GM19043 (cell line): Measurements from ENCODE around the gene GRB14.
"Not testable (repeated sequence)": the region's sequence is repeated elsewhere in the genome, so short reads cannot be mapped to it uniquely, and the experiment has no call there.

Source experiments
- ATAC-seq: cut with Tn5 transposase; IDR thresholded peaks from one replicate; pipeline ENCODE4 v1.9.1; 2021; ENCODE audit warnings: low read depth; ENCODE audit not compliant: unreplicated experiment

GRB14 gene

DNA sequence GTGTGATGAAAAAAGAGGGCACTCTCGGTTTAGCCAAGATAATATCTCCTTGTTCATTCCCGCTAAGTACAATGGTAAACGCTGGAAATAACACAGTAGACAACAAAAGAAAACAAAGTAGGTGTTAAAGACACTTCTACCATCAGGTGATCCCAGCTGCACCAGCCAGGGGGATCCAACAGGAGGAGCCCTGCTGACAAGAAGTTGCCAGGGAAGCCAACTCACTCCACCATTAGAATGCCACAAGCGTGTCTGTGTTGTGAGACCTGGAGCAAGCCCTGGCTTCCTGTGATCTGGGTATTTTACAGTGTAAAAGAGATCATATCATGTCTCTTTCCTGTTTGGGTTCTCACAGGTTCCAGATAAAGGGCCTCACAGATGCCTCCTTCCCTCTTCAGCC, 117.0 kb downstream of the GRB14 start:
- no peak for ATAC-seq

- no peak for ATAC-seq
Observed at GRCh38 chr2:164498836-164499235, 122.4 kb downstream of the GRB14 start.

- ATAC-seq: no peak
Observed at GRCh38 chr2:164496881-164497280, 124.4 kb downstream of the GRB14 start.

- no peak for ATAC-seq
Observed at GRCh38 chr2:164496421-164496820, 124.9 kb downstream of the GRB14 start.

GRCh38 chr2:164495491-164496223, 125.6 kb downstream of the GRB14 start:
- ATAC-seq: no peak

DNA sequence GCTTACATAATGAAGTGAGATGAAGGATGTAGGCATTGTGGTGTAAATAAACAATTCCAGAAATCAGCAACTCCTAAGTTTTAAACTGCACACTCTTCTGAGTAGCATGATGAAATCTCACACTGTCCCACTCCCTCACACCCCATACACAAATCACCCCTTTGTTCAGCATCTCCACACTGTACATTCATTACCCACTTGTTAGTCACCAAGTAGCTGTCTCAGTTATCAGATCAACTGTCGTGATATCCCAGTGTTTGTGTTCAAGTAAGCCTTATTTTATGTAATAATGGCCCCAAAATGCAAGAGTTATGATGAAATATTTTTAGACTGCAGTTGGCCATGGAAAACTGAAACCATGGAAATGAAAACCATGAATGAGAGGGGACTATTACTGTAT, 135.7 kb downstream of the GRB14 start:
- no peak for ATAC-seq

DNA sequence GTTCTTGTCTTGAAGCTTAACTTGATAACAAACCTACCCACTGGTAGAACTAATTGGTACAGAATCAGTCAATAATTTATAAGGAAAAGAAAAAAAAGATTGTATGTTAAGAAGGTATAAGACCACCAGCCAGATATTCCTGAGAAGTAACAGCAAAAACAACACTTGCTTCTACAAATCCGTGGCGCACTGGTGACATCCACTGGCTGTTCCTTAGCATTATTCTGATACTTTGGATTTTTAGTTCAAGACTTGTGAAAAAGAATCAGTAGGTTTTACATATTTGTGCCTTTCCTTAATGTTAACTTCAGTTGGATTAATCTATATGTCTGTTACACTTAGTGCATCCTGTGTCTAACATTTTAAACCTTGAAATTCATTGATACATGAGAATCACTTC, 141.8 kb downstream of the GRB14 start:
- no peak for ATAC-seq

GRCh38 chr2:164478205-164478604, 143.1 kb downstream of the GRB14 start:
- ATAC-seq: no peak

GRCh38 chr2:164474873-164475272, 146.4 kb downstream of the GRB14 start:
- no peak for ATAC-seq

GRCh38 chr2:164473021-164473420, 148.3 kb downstream of the GRB14 start:
- ATAC-seq: no peak

DNA sequence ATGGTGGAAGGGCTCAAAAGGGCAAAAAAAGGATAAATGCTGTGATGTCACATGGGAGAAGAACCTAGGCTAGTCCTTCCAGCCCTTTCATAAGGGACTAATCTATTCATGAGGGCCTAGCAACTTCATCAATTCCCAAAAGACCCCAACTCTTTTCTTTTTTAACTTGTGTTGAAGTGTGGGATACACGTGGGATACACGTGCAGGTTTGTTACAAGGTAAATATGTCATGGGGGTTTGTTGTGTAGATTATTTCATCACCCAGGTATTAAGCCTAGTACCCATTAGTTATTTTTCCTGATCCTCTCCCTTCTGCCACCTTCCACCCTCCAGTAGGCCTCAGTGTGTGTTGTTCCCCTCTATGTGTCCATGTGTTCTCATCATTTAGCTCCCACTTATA, 156.2 kb downstream of the GRB14 start:
- not testable (repeated sequence) for ATAC-seq

DNA sequence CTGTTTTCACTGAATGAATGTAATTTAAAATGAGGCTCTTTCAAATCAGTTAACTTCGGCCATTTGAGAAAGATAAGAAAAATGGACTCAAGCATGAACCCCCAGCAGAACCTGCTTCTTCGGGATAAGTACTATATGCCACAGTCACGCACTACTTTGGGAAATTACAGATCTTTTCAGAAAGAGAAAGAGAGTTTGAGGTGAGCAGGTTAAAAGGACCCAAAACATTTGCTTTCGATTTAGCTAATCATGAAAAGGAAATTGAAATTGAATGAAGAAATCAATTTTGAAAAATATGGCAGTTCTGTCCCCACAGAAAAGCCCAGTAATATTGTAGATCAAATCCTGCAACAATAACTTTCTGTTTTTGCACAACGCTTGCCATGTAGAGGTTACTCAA, 156.9 kb downstream of the GRB14 start:
- no peak for ATAC-seq

DNA sequence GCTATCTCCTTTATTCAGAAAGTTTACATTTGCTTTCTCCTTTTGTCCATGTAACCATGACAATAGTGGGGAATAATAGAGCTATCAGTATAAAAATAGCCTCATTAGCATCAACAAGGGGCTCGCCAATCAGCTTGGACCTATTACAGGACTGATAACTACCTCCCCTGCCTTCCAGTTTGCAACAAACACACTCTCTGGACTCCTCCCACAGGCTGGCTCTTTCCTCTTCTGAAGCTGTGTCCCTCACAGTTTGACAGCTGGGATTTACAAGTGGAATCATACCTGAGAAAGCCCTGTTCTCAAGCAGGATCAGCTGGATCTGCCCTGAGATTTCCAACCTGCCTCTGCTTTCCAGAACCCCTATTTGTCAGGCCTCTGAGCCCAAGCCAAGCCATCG, 162.5 kb downstream of the GRB14 start:
- ATAC-seq: no peak

DNA sequence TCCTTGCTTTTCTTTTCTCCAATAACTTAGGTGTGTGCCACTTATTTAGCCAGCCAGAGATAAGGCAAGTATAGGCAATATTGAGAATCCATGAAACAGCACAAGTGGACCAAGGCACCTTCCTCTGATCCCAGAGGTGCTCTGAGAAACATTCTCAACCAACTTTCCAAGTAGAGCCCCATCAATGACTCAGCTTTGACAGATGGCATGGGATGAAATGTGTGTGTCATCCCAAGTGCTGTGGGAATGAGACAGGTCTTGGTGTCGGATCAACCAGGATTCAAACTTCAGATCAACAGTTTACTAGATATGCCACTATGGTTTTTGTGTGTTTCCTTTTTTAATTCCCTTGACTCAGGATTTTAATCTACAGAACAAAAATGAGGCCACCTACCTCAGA, 164.0 kb downstream of the GRB14 start:
- ATAC-seq: no peak

GRCh38 chr2:164456619-164457018, 164.7 kb downstream of the GRB14 start:
- no peak for ATAC-seq

- no peak for ATAC-seq
Observed at GRCh38 chr2:164453656-164454305, 167.5 kb downstream of the GRB14 start.

- no peak for ATAC-seq
Observed at GRCh38 chr2:164450278-164450677, 171.0 kb downstream of the GRB14 start.

DNA sequence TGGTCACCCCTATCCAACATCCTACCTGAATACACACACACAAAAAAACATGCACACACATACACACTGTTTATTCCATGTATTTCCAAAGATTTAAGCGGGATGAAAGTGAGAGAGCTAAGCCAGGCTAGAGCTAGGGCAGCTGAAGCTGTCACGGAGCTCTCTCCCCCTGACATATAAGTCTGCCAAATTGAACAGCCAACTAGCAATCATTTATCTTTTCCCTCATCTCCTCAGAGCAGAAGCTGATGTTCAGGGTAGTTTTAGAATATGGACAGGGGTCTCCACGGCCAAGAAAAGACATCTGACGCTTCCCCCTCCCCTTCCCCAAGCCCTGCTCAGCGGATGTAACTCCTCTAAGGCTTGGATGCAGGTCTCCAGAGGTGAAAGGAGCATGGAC, 171.6 kb downstream of the GRB14 start:
- ATAC-seq: no peak

GRCh38 chr2:164447660-164448059, 173.6 kb downstream of the GRB14 start:
- no peak for ATAC-seq
